B cell (primary cell): ENCODE measurements around the gene TFG. TPM values are rescaled to one million over a fixed set of nuclear protein-coding genes. Genes with fewer than 3 reads are reported as not detected.

Source experiments
- ATAC-seq: fragments of 200-7000 bp; cut with Tn5 transposase; one replicate; pipeline ENCODE4 v1.10.0; 2021; ENCODE audit warnings: low read depth, mild to moderate bottlenecking, moderate number of reproducible peaks, moderate library complexity
- CTCF ChIA-PET: fragments of 350-600 bp; sonication (Branson Sonifier 250); formaldehyde crosslinking; loops from one replicate; lab custom pipeline; 2021; ENCODE audit warnings: antibody characterized with exemption, inconsistent platforms; lab: Charles Lee
- POLR2A ChIA-PET: fragments of 350-600 bp; sonication (Branson Sonifier 250); formaldehyde crosslinking; loops from one replicate; lab custom pipeline; 2021; ENCODE audit warnings: antibody characterized with exemption; lab: Charles Lee
- DNase-seq: peaks from one replicate; pipeline ENCODE4 v3.0.0; 2013
- H2AFZ ChIP-seq: 2 replicates; pipeline ENCODE4 v1.6.1; 2012; ENCODE audit warnings: mild to moderate bottlenecking, low read depth, low read length; ENCODE audit not compliant: insufficient read depth, poor library complexity, severe bottlenecking
- H3K27ac ChIP-seq, 2 donors: 1 replicate in 1 of 2; 2 replicates in 1 of 2; pipeline ENCODE4 v1.5.1; 2012 to 2013; ENCODE audit warnings: low read length in 2 of 2, mild to moderate bottlenecking in 2 of 2, moderate library complexity in 1 of 2
- H3K27me3 ChIP-seq, 4 experiments: fragments of 200-600 bp in 1 of 4; sonication (generic) in 1 of 4; replicated peaks in 1 of 4; 1 replicate in 2 of 4; 2 replicates in 2 of 4; pipeline versions ENCODE4 v1.6.1 to v1.7.0; 2013 to 2016; ENCODE audit warnings: low read length in 3 of 4, mild to moderate bottlenecking in 2 of 4, mixed read lengths in 1 of 4, moderate library complexity in 1 of 4; ENCODE audit not compliant: insufficient read depth in 4 of 4, control insufficient read depth in 3 of 4; ENCODE audit errors: control extremely low read depth in 1 of 4
- H3K36me3 ChIP-seq, 2 experiments: replicated peaks in 1 of 2; 1 replicate in 1 of 2; 2 replicates in 1 of 2; pipeline versions ENCODE4 v1.6.1 to v1.7.1; 2013; ENCODE audit warnings: low read length in 1 of 2; ENCODE audit not compliant: insufficient read depth in 2 of 2, control insufficient read depth in 1 of 2; ENCODE audit errors: control extremely low read depth in 1 of 2, extremely low read depth in 1 of 2
- H3K4me1 ChIP-seq, 2 donors: fragments of 200-600 bp in 1 of 2; sonication (generic) in 1 of 2; 1 replicate in 1 of 2; 2 replicates in 1 of 2; pipeline versions ENCODE4 v1.5.1 to v1.6.1; 2013 to 2017; ENCODE audit warnings: low read length in 2 of 2; ENCODE audit not compliant: control insufficient read depth in 2 of 2, insufficient read depth in 2 of 2
- H3K4me2 ChIP-seq: replicated peaks from 2 replicates; pipeline ENCODE3; 2012; ENCODE audit warnings: mild to moderate bottlenecking, low read depth, low read length; ENCODE audit not compliant: poor library complexity, severe bottlenecking
- H3K4me3 ChIP-seq, 5 experiments: fragments of 200-600 bp in 1 of 5; sonication (generic) in 1 of 5; 1 replicate in 3 of 5; 2 replicates in 2 of 5; pipeline versions ENCODE4 v1.5.1 to v1.7.0; 2011 to 2016; ENCODE audit warnings: low read length in 4 of 5, mild to moderate bottlenecking in 4 of 5, low read depth in 2 of 5, control low read depth in 1 of 5, moderate library complexity in 1 of 5; ENCODE audit not compliant: insufficient read depth in 1 of 5; ENCODE audit errors: control extremely low read depth in 1 of 5, extremely low read depth in 1 of 5
- H3K79me2 ChIP-seq: fragments of 200-600 bp; sonication (generic); one replicate; pipeline ENCODE4 v1.6.0; 2016; ENCODE audit warnings: low read length; ENCODE audit not compliant: control insufficient read depth, insufficient read depth
- H3K9ac ChIP-seq: fragments of 200-600 bp; sonication (generic); 2 replicates; pipeline ENCODE4 v1.6.1; 2017; ENCODE audit warnings: mild to moderate bottlenecking, low read length, moderate library complexity
- H3K9me3 ChIP-seq, 3 donors: one replicate each; pipeline versions ENCODE4 v1.6.1 to v1.7.1; 2013; ENCODE audit warnings: low read length in 2 of 3; ENCODE audit not compliant: control insufficient read depth in 2 of 3, insufficient read depth in 1 of 3; ENCODE audit errors: control extremely low read depth in 1 of 3
- H4K20me1 ChIP-seq: 2 replicates; pipeline ENCODE4 v1.6.0; 2012; ENCODE audit warnings: mild to moderate bottlenecking, low read length; ENCODE audit not compliant: insufficient read depth, control insufficient read depth, poor library complexity, severe bottlenecking
- H3K27ac Mint-ChIP-seq: one replicate; pipeline ENCODE4 v1.8.0; 2021; ENCODE audit warnings: mixed read lengths
- H3K27me3 Mint-ChIP-seq: one replicate; pipeline ENCODE4 v1.8.0; 2021; ENCODE audit warnings: mixed read lengths
- H3K4me1 Mint-ChIP-seq: one replicate; pipeline ENCODE4 v1.8.0; 2021; ENCODE audit warnings: mixed read lengths
- H3K4me3 Mint-ChIP-seq: one replicate; pipeline ENCODE4 v1.8.0; 2021; ENCODE audit warnings: mixed read lengths
- H3K9me3 Mint-ChIP-seq: one replicate; pipeline ENCODE4 v1.8.0; 2022; ENCODE audit warnings: mixed read lengths; ENCODE audit not compliant: insufficient read depth
- EZH2 ChIP-seq: IDR thresholded peaks from 2 replicates; pipeline ENCODE4 v1.6.1; 2012; ENCODE audit warnings: borderline replicate concordance, low read depth, mild to moderate bottlenecking, moderate library complexity, low read length; ENCODE audit not compliant: insufficient read depth, poor library complexity, severe bottlenecking
- WGBS: methylation state at CpG from one replicate; pipeline ENCODE4 v1.1.5; 2013; ENCODE audit warnings: missing lambda C conversion rate; ENCODE audit not compliant: insufficient coverage; 5-methylcytosine and 5-hydroxymethylcytosine counted together
- intact Hi-C: fragments of 100-400 bp; cut with micrococcal nuclease; formaldehyde crosslinking; loops from one replicate; pipeline ENCODE4 v1.10.0; 2022
- polyA plus RNA-seq: library from polyadenylated mRNA; depleted of rRNA; stranded (reverse); fragments of >200 nt; gene quantifications from 2 replicates; pipeline ENCODE4 v1.2.3, GENCODE V29; 2012
- total RNA-seq, 2 donors: library from RNA; stranded (reverse); fragments of 120-200 nt in 1 of 2; gene quantifications; 1 replicate in 1 of 2; 2 replicates in 1 of 2; pipeline versions ENCODE4 v1.2.3 to v1.2.4, GENCODE V29; 2013 to 2022
- TF ChIP-seq, protein P1 (sequence below): fragments of 200-600 bp; IDR thresholded peaks from one replicate; pipeline ENCODE4 v1.8.0; 2022; ENCODE audit warnings: antibody characterized with exemption, mild to moderate bottlenecking

The TFG gene
- total and polyA plus RNA-seq, 2 donors (not counting 1 experiment from before 2014, with no cell fraction given) = 40.3 to 44.0 TPM

DNA sequence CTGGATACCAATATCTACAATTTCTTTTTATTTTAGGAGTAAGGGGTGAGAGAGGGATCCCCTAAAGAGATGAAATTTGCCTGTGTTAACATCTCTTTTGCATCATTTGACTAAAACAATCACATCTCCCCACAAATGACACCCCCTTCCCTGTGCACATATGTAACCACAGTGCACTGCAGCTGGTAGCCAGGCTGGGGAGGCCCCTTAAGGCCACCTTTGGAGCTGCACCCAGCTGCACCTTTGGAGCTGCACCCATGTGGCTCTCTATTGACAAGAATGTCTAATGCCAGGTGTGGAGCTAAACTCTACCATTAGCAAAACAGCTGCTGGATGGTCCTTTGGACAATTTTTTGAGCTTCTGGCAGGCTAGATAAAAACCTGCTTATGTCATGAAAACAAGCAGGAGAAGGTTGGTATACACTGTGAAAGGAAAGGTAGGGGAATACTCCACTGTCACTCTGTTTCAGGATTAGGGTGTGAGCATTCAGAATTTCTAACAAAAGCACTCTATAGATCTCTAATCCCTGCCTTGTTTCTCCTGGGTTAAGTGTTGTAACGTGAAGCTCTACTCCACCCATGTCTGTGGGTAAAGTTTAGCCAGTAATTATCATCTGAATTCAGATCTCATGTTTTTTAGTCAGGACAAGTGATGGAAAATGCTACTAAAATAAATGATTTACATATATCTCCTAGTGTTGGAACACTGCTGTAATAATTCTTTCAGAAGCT lies 52.1 kb downstream of the TFG start:
- H3K4me2 ChIP-seq = no peak overlapping the region
- TF ChIP-seq, protein P1, sequence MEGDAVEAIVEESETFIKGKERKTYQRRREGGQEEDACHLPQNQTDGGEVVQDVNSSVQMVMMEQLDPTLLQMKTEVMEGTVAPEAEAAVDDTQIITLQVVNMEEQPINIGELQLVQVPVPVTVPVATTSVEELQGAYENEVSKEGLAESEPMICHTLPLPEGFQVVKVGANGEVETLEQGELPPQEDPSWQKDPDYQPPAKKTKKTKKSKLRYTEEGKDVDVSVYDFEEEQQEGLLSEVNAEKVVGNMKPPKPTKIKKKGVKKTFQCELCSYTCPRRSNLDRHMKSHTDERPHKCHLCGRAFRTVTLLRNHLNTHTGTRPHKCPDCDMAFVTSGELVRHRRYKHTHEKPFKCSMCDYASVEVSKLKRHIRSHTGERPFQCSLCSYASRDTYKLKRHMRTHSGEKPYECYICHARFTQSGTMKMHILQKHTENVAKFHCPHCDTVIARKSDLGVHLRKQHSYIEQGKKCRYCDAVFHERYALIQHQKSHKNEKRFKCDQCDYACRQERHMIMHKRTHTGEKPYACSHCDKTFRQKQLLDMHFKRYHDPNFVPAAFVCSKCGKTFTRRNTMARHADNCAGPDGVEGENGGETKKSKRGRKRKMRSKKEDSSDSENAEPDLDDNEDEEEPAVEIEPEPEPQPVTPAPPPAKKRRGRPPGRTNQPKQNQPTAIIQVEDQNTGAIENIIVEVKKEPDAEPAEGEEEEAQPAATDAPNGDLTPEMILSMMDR = no peak
- TF ChIP-seq EZH2 = no peak
- Mint-ChIP-seq H3K4me1 (peaks cover 3% of the 10 kb centered on the region), H3K9me3 (no peaks in the 10 kb centered on the region), H3K27ac (no peak overlapping the region), H3K4me3 (no peak overlapping the region), H3K27me3 (no peaks in the 10 kb centered on the region)
- no peak overlapping the region for H3K9ac ChIP-seq
- ChIA-PET CTCF (interaction anchor here (1.1 to 1.7 kb wide), 2 partner anchors 9 to 21 kb away, joined by 3 to 5 read pairs; no protein-coding TSS in a partner anchor), POLR2A (no interaction called here)
- ATAC-seq (no peak), DNase-seq (no peak)
- no peaks in the 10 kb centered on the region for H3K9me3 ChIP-seq
- no peaks in the 10 kb centered on the region for H3K4me1 ChIP-seq
- intact Hi-C loops = no loop called here
- no peaks in the 10 kb centered on the region for H3K79me2 ChIP-seq
- H4K20me1 ChIP-seq = no peaks in the 10 kb centered on the region
- no peak overlapping the region for H3K27ac ChIP-seq
- no peaks in the 10 kb centered on the region for H3K36me3 ChIP-seq
- H3K27me3 ChIP-seq = no peaks in the 10 kb centered on the region
- WGBS = no CpG with 5 or more reads among the region's 1 CpG
- no peak overlapping the region for H3K4me3 ChIP-seq
- no peak overlapping the region for H2AFZ ChIP-seq

DNA sequence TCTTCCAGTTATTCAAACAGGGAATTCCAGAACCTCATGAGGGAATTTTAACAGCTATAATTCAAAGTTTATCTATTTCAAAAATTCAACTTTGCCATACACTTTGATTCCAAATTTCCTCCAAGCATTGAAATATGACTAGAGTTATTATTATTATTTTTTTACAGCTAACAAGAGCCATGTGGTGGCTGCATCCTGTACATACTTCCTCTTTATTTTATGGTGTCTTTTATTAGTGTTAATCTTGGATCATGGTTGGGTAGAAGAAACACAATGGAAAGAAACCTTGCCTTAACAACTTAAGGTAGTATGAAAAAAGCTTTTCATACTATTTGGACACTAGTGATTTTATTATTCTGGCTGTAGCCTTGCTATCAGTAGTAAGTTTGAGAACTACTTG lies 52.7 kb downstream of the TFG start:
- no peak overlapping the region for H3K27ac ChIP-seq
- no peaks in the 10 kb centered on the region for H3K4me1 ChIP-seq
- no peaks in the 10 kb centered on the region for H3K27me3 ChIP-seq
- no peak overlapping the region for H3K4me3 ChIP-seq
- no peaks in the 10 kb centered on the region for H3K79me2 ChIP-seq
- H3K4me2 ChIP-seq = no peak overlapping the region
- Mint-ChIP-seq H3K27ac (no peak overlapping the region), H3K9me3 (no peaks in the 10 kb centered on the region), H3K4me3 (no peak overlapping the region), H3K4me1 (peaks cover 3% of the 10 kb centered on the region), H3K27me3 (no peaks in the 10 kb centered on the region)
- no peak for ATAC-seq
- H3K9me3 ChIP-seq = no peaks in the 10 kb centered on the region
- no peak overlapping the region for H2AFZ ChIP-seq
- POLR2A ChIA-PET = no interaction called here
- no peaks in the 10 kb centered on the region for H4K20me1 ChIP-seq
- no peaks in the 10 kb centered on the region for H3K36me3 ChIP-seq
- TF ChIP-seq EZH2 = no peak
- TF ChIP-seq, protein P1 = no peak
- CTCF ChIA-PET = interaction anchor here (1.7 kb wide), 1 partner anchor 9 kb away, joined by 5 read pairs; no protein-coding TSS in a partner anchor
- DNase-seq = no peak
- H3K9ac ChIP-seq = no peak overlapping the region
- intact Hi-C loops = no loop called here
